ENCODE measurements around the gene ILKAP.
A peak's percentile ranks its signal among the peaks of the same experiment; 100 is the strongest.

Gene ILKAP

GRCh38 chr2:238135601-238136150 lies 67.8 kb downstream of the ILKAP start:
- Histone ChIP-seq H3K4me3 (ENCODE audit: low read depth in 1 of 2, low read length in 2 of 2) (no peak overlapping the region), H3K4me1 (ENCODE audit: insufficient read depth, low read length) (no peaks in the 10 kb centered on the region), H3K9ac (ENCODE audit: low read depth, low read length) (no peak overlapping the region), H4K20me1 (ENCODE audit: insufficient read depth, low read length) (no peaks in the 10 kb centered on the region; the same call in 1 of the 2 replicates), H3K9me3 (ENCODE audit: insufficient read depth, low read length, severe bottlenecking) (no peaks in the 10 kb centered on the region), H3K4me2 (ENCODE audit: insufficient read depth, low read length) (no peak overlapping the region), H3K36me3 (ENCODE audit: insufficient read depth, low read length) (no peaks in the 10 kb centered on the region), H3K27me3 (ENCODE audit: insufficient read depth, low read length, poor library complexity) (no peaks in the 10 kb centered on the region), H3K79me2 (ENCODE audit: insufficient read depth, low read length) (no peaks in the 10 kb centered on the region), H2AFZ (ENCODE audit: low read depth, low read length) (no peak overlapping the region), H3K27ac (ENCODE audit: low read length) (no peak overlapping the region)
- no peak for ATAC-seq (ENCODE audit: insufficient read depth, low read depth)
- TF ChIP-seq EZH2 (IDR thresholded peaks at IDR 0.05; ENCODE audit: borderline replicate concordance, low read depth, low read length, severe bottlenecking) = no peak
- TF ChIP-seq CTCF (IDR thresholded peaks at IDR 0.05; ENCODE audit: borderline replicate concordance, extremely low read depth, low read length, poor library complexity, severe bottlenecking) = no peak
- DNase-seq = no peak

GRCh38 chr2:238134393-238134785 lies 69.1 kb downstream of the ILKAP start:
- Histone ChIP-seq H3K27me3 (ENCODE audit: insufficient read depth, low read length, poor library complexity) (no peaks in the 10 kb centered on the region), H3K79me2 (ENCODE audit: insufficient read depth, low read length) (no peaks in the 10 kb centered on the region), H3K36me3 (ENCODE audit: insufficient read depth, low read length) (no peaks in the 10 kb centered on the region), H4K20me1 (ENCODE audit: insufficient read depth, low read length) (no peaks in the 10 kb centered on the region; the same call in 1 of the 2 replicates), H3K4me2 (ENCODE audit: insufficient read depth, low read length) (no peak overlapping the region), H3K4me1 (ENCODE audit: insufficient read depth, low read length) (no peaks in the 10 kb centered on the region), H3K4me3 (ENCODE audit: low read depth in 1 of 2, low read length in 2 of 2) (no peak overlapping the region), H3K9ac (ENCODE audit: low read depth, low read length) (no peak overlapping the region), H3K27ac (ENCODE audit: low read length) (no peak overlapping the region), H2AFZ (ENCODE audit: low read depth, low read length) (no peak overlapping the region), H3K9me3 (ENCODE audit: insufficient read depth, low read length, severe bottlenecking) (no peaks in the 10 kb centered on the region)
- no peak for TF ChIP-seq CTCF (IDR thresholded peaks at IDR 0.05; ENCODE audit: borderline replicate concordance, extremely low read depth, low read length, poor library complexity, severe bottlenecking)
- TF ChIP-seq EZH2 (IDR thresholded peaks at IDR 0.05; ENCODE audit: borderline replicate concordance, low read depth, low read length, severe bottlenecking) = no peak
- DNase-seq (no peak), ATAC-seq (ENCODE audit: insufficient read depth, low read depth) (no peak)

GRCh38 chr2:238133499-238134392 lies 69.7 kb downstream of the ILKAP start:
- DNase-seq = no peak
- Histone ChIP-seq H3K27ac (ENCODE audit: low read length) (no peak overlapping the region), H4K20me1 (ENCODE audit: insufficient read depth, low read length) (no peaks in the 10 kb centered on the region; the same call in 1 of the 2 replicates), H3K36me3 (ENCODE audit: insufficient read depth, low read length) (no peaks in the 10 kb centered on the region), H2AFZ (ENCODE audit: low read depth, low read length) (no peak overlapping the region), H3K4me1 (ENCODE audit: insufficient read depth, low read length) (no peaks in the 10 kb centered on the region), H3K4me2 (ENCODE audit: insufficient read depth, low read length) (no peak overlapping the region), H3K9me3 (ENCODE audit: insufficient read depth, low read length, severe bottlenecking) (no peaks in the 10 kb centered on the region), H3K79me2 (ENCODE audit: insufficient read depth, low read length) (no peaks in the 10 kb centered on the region), H3K27me3 (ENCODE audit: insufficient read depth, low read length, poor library complexity) (no peaks in the 10 kb centered on the region), H3K4me3 (ENCODE audit: low read depth in 1 of 2, low read length in 2 of 2) (no peak overlapping the region), H3K9ac (ENCODE audit: low read depth, low read length) (no peak overlapping the region)
- peak; percentile 6 for TF ChIP-seq CTCF (IDR thresholded peaks at IDR 0.05; ENCODE audit: borderline replicate concordance, extremely low read depth, low read length, poor library complexity, severe bottlenecking)
- TF ChIP-seq EZH2 (IDR thresholded peaks at IDR 0.05; ENCODE audit: borderline replicate concordance, low read depth, low read length, severe bottlenecking) = no peak
- no peak for ATAC-seq (ENCODE audit: insufficient read depth, low read depth)

All from DND-41 (cell line).